Mucosa of descending colon (tissue), 3 donors: ENCODE measurements around the gene PDZRN3. TPM values are rescaled to one million over a fixed set of nuclear protein-coding genes. Genes with fewer than 3 reads are reported as not detected.
"Not testable (repeated sequence)": the region's sequence is repeated elsewhere in the genome, so short reads cannot be mapped to it uniquely, and the experiment has no call there.

Experiments used
- ATAC-seq: fragments of 200-7000 bp; cut with Tn5 transposase; one replicate; pipeline ENCODE4 v1.9.1; 2020; ENCODE audit warnings: mild to moderate bottlenecking, moderate library complexity
- DNase-seq, 3 donors: peaks; one replicate each; pipeline ENCODE4 v3.0.0-alpha.2; 2020
- H3K36me3 ChIP-seq: fragments of 200-600 bp; one replicate; pipeline ENCODE4 v1.8.0; 2021; ENCODE audit warnings: low read depth, mild to moderate bottlenecking
- H3K4me1 ChIP-seq: fragments of 200-600 bp; one replicate; pipeline ENCODE4 v1.8.0; 2021; ENCODE audit warnings: low read depth, mild to moderate bottlenecking
- H3K4me3 ChIP-seq: fragments of 200-600 bp; one replicate; pipeline ENCODE4 v1.8.0; 2021; ENCODE audit warnings: mild to moderate bottlenecking
- H3K9me3 ChIP-seq: fragments of 200-600 bp; one replicate; pipeline ENCODE4 v1.8.0; 2021; ENCODE audit warnings: mild to moderate bottlenecking
- intact Hi-C, 2 donors: fragments of 100-400 bp; cut with DNase I in 1 of 2; cut with micrococcal nuclease in 1 of 2; formaldehyde crosslinking; loops; one replicate each; pipeline versions ENCODE4 v1.11.0 to v1.11.1; 2022; cut with DNase I, micrococcal nuclease
- total RNA-seq, 3 donors: library from RNA; stranded (reverse); fragmentation: NEBNext Ultra II Directional in 2 of 3; extraction: Animal tissue kit (Norgen Biotek cat#: 25700) in 2 of 3; gene quantifications; one replicate each; pipeline versions ENCODE4 v1.2.1 to v1.2.4, GENCODE V29; 2021 to 2023
- TF ChIP-seq, protein P1 (sequence below): fragments of 200-600 bp; IDR thresholded peaks from one replicate; pipeline ENCODE4 v1.8.0; 2022; ENCODE audit warnings: antibody characterized with exemption, mild to moderate bottlenecking
- donor health status: DM: no; HTN: no; CAD: no; lungs with moderate emphysema.
- donor health status: DM: no; HTN: no; CAD: no.
- donor health status: DM: no; HTN: yes; CAD: no.

PDZRN3 gene
- total RNA-seq, 3 donors from 2014 or later, result 17.9 to 147 (median 18.5) TPM

DNA sequence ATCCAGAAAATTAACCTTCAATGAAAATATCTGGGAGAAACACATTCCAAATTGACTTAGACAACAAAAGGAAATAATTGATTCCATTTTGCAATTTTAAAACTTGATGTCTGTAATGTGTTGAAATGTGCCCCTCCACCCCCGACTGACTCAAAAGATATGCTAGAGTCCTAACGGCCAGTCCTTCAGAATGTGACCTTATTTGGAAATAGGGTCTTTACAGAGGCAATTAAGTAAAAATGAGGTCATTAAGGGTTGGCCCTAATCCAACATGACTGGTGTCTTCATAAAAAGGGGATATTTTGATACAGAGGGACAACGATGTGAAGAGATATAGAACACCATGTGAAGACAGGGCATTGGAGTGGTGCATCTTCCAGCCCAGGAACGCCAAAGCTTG, 153.9 kb downstream of the PDZRN3 start:
- DNase-seq (no peak), ATAC-seq (no peak)
- Histone ChIP-seq H3K36me3 (no peaks in the 10 kb centered on the region), H3K4me3 (no peak overlapping the region), H3K4me1 (no peaks in the 10 kb centered on the region), H3K9me3 (no peaks in the 10 kb centered on the region)
- TF ChIP-seq, protein P1, sequence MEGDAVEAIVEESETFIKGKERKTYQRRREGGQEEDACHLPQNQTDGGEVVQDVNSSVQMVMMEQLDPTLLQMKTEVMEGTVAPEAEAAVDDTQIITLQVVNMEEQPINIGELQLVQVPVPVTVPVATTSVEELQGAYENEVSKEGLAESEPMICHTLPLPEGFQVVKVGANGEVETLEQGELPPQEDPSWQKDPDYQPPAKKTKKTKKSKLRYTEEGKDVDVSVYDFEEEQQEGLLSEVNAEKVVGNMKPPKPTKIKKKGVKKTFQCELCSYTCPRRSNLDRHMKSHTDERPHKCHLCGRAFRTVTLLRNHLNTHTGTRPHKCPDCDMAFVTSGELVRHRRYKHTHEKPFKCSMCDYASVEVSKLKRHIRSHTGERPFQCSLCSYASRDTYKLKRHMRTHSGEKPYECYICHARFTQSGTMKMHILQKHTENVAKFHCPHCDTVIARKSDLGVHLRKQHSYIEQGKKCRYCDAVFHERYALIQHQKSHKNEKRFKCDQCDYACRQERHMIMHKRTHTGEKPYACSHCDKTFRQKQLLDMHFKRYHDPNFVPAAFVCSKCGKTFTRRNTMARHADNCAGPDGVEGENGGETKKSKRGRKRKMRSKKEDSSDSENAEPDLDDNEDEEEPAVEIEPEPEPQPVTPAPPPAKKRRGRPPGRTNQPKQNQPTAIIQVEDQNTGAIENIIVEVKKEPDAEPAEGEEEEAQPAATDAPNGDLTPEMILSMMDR, result no peak
- intact Hi-C loops, result no loop called here

DNA sequence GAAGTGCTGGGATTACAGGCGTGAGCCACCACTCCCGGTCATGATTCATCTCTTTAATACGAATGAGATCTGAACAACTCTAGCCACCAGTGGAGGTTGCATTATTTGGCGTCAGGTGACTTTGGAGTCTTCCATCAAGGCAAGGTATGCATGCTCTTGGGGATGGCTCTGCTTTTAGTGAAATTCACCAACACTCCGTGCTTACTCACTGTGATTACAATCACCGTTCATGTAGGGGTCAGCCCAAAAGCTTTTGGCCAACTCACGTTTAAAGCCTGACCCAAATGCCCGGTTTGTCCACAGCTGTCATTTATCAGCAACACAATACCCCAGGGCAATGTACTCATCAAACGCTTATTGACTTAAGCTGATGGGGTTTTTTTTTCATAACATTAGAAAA, 155.4 kb downstream of the PDZRN3 start:
- Histone ChIP-seq H3K4me1 (no peaks in the 10 kb centered on the region), H3K9me3 (no peaks in the 10 kb centered on the region), H3K36me3 (no peaks in the 10 kb centered on the region), H3K4me3 (no peak overlapping the region)
- TF ChIP-seq, protein P1, result no peak
- intact Hi-C loops, result no loop called here
- DNase-seq (no peak), ATAC-seq (no peak)

DNA sequence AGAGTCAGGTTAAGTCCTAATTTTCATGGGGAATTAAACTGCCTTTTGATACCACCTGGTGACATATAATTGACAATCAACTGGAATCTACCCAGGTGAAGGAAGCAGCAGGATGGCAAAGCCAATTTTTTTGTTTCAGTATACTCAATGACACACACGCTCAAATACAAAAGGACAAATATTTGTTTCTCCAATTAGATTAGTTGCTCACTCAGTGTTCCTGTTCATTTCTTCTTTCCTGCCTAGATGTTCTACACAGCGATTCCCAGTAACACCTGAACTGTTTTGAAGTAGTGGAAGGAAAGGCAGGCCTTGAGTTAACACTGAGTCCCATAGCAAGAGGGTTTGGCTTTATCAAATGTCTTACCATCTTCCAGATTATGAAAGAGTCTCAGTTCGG, 157.5 kb downstream of the PDZRN3 start:
- DNase-seq, result no peak
- no peak for ATAC-seq
- Histone ChIP-seq H3K36me3 (no peaks in the 10 kb centered on the region), H3K4me1 (no peaks in the 10 kb centered on the region), H3K4me3 (no peak overlapping the region), H3K9me3 (no peaks in the 10 kb centered on the region)
- intact Hi-C loops, result no loop called here
- TF ChIP-seq, protein P1, result no peak

DNA sequence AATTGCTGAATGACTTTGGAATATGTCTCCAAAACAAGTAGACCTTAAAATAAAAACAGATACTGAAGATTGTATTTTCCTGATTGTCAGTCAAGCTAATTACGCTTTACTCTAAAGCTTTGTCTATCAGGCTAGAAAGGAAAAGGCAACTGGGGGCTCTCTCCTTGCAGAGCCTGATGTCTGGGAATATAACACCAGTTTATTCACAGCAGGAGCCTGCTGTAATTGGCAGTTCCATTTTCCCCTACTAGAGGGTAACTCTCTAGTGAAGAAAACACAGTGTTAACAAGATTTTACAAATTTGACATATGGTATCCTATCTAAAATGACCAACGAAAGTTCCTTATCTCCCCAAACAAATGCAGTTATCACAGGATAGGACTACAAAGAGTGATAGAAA, 158.8 kb downstream of the PDZRN3 start:
- intact Hi-C loops, result no loop called here

DNA sequence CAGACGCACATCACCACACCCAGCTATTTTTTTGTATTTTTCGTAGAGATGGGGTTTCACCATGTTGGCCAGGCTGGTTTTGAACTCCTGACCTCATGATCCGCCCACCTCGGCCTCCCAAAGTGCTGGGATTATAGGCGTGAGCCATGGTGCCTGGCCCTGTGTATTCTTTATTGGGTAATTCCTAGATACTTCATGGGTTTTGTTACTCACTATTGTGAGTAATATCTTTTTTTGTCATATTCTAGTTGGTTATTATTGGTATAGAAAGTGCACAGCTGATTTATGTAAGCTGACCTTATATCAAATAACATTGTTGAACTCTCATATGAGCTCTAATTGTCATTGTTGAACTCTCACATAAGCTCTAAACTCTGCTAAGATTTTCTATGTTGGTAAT, 160.6 kb downstream of the PDZRN3 start:
- intact Hi-C loops, result not testable (repeated sequence)

More for the DNA sequence above, 158.8 kb downstream of the PDZRN3 start:
- H3K36me3 ChIP-seq, result no peaks in the 10 kb centered on the region
- TF ChIP-seq, protein P1, result no peak
- H3K9me3 ChIP-seq, result no peaks in the 10 kb centered on the region
- DNase-seq, result no peak
- no peak for ATAC-seq
- no peak overlapping the region for H3K4me3 ChIP-seq
- no peaks in the 10 kb centered on the region for H3K4me1 ChIP-seq

DNA sequence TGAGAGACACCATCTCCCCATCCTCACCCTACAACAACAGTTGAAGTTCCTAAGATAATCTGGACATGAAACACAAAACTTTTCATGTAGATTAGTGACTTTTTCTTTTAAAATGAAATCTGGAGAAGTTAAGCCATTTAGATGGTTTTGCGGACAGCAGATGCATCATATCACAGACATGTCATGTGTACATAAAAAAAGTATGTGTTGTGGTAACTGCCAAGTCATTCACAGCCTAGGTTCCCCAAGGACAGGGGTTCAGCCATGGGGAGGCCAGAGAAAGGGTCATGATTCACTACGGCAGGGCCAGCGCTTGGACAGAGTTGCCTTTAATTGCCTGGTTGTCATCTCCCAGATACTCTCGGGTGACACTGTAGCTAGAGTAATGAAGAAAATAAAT, 163.2 kb downstream of the PDZRN3 start:
- Histone ChIP-seq H3K4me1 (no peaks in the 10 kb centered on the region), H3K36me3 (no peaks in the 10 kb centered on the region), H3K4me3 (no peak overlapping the region), H3K9me3 (no peaks in the 10 kb centered on the region)
- DNase-seq, result no peak
- no peak for ATAC-seq
- TF ChIP-seq, protein P1, result no peak
- intact Hi-C loops, result no loop called here

More for the DNA sequence above, 160.6 kb downstream of the PDZRN3 start:
- H3K4me1 ChIP-seq, DNase-seq, H3K4me3 ChIP-seq, ATAC-seq, H3K9me3 ChIP-seq, H3K36me3 ChIP-seq: not testable (repeated sequence)
